Measurements from ENCODE around the gene OR6C2.
A peak's percentile ranks its signal among the peaks of the same experiment; 100 is the strongest.
"Not testable (repeated sequence)": the region's sequence is repeated elsewhere in the genome, so short reads cannot be mapped to it uniquely, and the experiment has no call there.

Gene OR6C2

GRCh38 chr12:55469291-55469690 lies 25.4 kb downstream of the OR6C2 start:
- DNase-seq (ENCODE audit: low read depth, low spot score): no peak
- H3K4me3 ChIP-seq (ENCODE audit: low read length): no peak overlapping the region

- H3K4me3 ChIP-seq (ENCODE audit: low read length): no peak within 1 kb of the TSS
- no peak for DNase-seq (ENCODE audit: low read depth, low spot score)
Observed at GRCh38 chr12:55470088-55470829, 26.4 kb downstream of the OR6C2 start, which contains the start of gene OR6C70. Gene OR6C70 (minus strand): TSS chr12:55470138. CDS start chr12:55470138, 0 bp downstream.

GRCh38 chr12:55472264-55472663 lies 28.4 kb downstream of the OR6C2 start:
- H3K4me3 ChIP-seq (ENCODE audit: low read length): no peak overlapping the region
- DNase-seq (ENCODE audit: low read depth, low spot score): no peak

- not testable (repeated sequence) for DNase-seq (ENCODE audit: low read depth, low spot score); H3K4me3 ChIP-seq (ENCODE audit: low read length)
Observed at GRCh38 chr12:55479136-55479535, 35.3 kb downstream of the OR6C2 start.

GRCh38 chr12:55484284-55484683 lies 40.4 kb downstream of the OR6C2 start:
- DNase-seq (ENCODE audit: low read depth, low spot score): not testable (repeated sequence)

GRCh38 chr12:55492078-55492477 lies 48.2 kb downstream of the OR6C2 start, which contains the start of gene OR6C68:
Gene OR6C68 (plus strand): TSS chr12:55492378. CDS start chr12:55492378, 0 bp downstream.
- DNase-seq (ENCODE audit: low read depth, low spot score): no peak
- no peak within 1 kb of the TSS for H3K4me3 ChIP-seq (ENCODE audit: low read length)

More at GRCh38 chr12:55484284-55484683, 40.4 kb downstream of the OR6C2 start:
- not testable (repeated sequence) for H3K4me3 ChIP-seq (ENCODE audit: low read length)

- no peak for DNase-seq (ENCODE audit: low read depth, low spot score)
- H3K4me3 ChIP-seq (ENCODE audit: low read length): no peak overlapping the region
Observed at GRCh38 chr12:55495490-55495889, 51.6 kb downstream of the OR6C2 start.

GRCh38 chr12:55499231-55499630 lies 55.4 kb downstream of the OR6C2 start:
- H3K4me3 ChIP-seq (ENCODE audit: low read length): no peak overlapping the region
- no peak for DNase-seq (ENCODE audit: low read depth, low spot score)

GRCh38 chr12:55499810-55500252 lies 56.0 kb downstream of the OR6C2 start:
- DNase-seq (ENCODE audit: low read depth, low spot score): peak; percentile 34
- H3K4me3 ChIP-seq (ENCODE audit: low read length): no peak overlapping the region

- no peak overlapping the region for H3K4me3 ChIP-seq (ENCODE audit: low read length)
- no peak for DNase-seq (ENCODE audit: low read depth, low spot score)
Observed at GRCh38 chr12:55501601-55502000, 57.7 kb downstream of the OR6C2 start.
